GM19438 (cell line): ENCODE results near the gene HIVEP3.

ENCODE experiments used
- ATAC-seq: cut with Tn5 transposase; IDR thresholded peaks from one replicate; pipeline ENCODE4 v1.9.1; 2021; ENCODE audit warnings: low read depth; ENCODE audit not compliant: unreplicated experiment

The HIVEP3 gene

DNA sequence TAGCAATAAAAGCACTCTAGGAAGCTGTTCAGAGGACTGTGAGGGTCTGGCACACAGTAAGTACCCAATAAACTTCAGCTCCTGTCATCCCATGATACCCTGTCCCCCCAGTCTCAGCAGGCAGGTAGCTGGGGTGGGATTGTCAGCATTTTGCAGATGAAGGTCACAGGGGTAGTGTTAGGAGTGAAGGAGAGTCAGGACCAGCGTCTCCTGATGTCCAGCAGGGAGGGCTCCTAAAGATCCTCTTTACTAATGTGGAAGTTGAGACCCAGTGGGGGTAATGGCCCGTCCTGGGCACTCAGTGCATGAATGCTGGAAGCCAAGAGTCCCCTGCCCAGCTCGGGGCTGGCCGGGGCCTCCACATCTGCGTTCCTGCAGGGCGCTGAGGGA, 402.9 kb downstream of the HIVEP3 start:
- no peak for ATAC-seq

DNA sequence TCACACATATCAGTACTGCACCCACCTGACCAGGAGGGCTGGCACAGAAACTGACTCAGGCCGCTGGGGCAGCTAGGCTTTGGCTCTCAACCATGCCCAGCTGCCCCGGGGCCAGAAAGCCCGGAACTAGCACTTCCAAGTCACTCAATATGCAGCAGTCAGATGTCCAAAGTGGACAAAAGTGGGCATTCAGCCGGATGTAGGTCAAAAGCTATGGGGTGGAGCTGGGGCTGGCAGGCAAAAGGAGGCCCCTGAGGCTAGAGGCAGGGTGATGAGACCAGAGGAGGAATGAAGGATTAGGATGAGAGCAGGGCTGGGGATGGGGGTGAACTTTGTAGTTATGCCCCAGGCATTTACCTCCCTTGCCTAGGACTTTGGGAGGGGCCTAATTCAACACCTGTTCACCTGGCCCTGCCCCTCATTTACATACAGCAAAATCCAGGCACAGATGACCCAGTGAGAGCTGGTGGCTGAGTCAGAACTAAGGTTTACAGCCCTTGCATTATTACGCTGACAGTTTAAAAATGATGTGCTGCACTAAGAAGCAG, 403.5 kb downstream of the HIVEP3 start:
- no peak for ATAC-seq

DNA sequence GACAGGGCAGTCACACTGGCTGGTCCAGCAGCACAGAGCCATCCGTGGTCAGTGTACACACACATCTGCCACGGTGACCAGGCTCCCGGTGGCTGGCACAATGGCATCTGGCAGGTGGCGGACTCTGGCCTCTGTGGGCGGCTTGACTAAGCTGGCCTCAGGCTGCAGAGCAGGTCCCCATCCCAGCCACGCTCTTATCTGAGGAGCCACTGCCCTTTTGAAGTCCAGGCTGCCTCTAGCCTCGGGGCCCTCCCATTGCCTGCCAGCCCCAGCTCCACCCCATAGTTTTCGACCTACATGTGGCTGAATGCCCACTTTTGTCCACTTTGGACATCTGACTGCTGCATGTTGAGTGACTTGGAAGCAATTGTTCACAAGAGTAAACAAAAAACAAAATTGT, 404.3 kb downstream of the HIVEP3 start:
- ATAC-seq = no peak

DNA sequence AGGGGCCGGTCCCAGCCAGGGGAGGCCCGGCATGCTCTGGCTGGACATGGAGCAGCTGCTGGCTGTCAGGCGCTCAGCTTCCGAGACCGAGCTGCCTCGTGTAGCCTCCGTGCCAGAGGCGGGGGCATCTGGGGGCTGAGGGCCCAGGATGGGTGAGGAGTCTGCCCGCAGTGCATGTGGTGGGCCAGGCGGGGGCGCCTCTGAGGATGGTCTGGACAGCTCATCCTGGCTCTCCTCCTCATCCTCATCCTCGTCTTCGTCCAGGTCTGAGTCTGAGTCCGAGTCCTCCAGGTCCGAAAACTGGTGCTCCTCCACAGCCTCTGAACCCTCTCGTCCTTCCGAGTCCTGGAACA, 405.4 kb downstream of the HIVEP3 start:
- ATAC-seq = no peak

DNA sequence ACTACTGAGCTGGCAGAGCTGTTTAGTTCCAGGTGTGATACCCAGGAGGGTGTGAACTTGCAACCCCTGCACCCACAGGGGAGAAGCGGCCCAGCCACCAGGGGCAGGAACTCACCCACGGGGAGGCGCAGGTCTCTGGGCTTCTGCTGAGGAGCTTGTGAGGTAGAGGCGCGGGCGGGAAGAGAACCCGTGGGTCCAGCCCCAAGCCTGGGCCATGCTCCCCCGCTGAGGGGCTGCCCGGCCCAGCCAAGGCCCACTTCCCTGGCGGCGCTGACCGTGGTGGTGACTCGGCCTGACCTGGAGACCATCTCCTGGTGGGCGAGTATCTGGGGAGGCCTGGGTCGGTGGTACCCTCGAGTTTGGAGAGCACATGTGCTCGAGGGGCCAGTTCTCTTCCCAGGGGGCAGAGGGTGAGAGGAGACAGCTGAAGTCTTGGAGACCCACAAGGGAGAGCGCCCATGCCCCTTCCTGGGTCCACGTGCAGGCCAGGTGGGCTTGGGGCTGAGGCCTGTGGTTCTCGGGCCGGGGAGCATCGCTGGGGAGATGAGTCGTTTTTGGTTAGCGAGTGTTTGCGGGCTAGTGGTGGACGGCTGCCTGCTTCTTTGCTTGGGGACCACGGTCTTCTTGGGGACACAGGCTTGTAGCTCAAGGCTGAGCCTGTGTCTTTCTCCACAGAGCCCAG, 405.9 kb downstream of the HIVEP3 start:
- ATAC-seq = no peak

DNA sequence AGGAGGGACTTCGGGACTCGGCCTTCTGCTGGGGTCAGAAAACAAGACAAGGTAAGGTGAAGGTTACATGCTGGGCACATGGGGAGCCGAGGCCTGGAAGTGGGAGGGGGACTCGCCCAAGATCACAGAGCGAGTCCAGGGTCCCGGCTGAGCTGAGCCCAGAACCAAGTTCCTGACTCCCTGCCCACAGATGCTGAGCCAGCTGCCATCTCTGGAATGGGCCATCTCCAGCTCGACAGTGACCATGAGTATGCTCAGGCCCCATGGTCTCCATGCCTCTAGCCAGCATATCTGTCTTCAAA, 407.5 kb downstream of the HIVEP3 start:
- no peak for ATAC-seq

DNA sequence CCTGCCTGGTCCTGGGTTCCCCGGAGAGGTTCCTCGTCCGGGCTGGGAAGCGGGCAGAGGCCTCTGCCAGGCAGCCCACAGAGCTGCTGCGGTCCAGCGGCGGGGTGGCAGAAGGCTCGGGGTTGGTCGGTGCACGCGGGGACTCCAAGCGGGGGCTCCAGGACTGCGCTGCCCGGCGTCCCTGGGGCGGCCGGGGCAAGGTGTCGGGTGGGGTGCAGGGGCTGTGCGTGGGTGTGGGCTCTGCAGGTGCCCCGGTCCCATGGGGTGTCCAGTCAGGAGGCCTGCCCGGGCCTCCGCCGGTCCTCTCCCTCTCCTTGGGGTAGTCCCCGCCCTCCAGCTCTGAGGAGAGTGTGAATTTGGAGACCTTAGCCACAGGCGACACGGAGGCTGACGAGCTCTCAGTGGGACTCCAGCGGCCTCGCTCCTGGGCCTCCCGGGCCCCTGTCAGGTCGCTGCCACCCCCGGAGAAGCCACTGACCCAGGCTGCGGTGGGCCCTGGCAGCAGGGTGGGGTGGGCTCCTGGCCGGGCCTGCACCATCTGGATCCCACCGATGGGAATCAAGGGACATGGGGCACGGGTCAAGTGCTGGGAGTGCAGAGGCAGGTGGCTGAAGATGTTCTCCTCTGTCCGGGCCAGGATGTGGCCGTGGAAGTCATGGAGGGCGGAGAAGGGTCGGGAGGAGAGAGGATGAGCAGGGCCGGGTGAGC, 408.0 kb downstream of the HIVEP3 start:
- no peak for ATAC-seq

DNA sequence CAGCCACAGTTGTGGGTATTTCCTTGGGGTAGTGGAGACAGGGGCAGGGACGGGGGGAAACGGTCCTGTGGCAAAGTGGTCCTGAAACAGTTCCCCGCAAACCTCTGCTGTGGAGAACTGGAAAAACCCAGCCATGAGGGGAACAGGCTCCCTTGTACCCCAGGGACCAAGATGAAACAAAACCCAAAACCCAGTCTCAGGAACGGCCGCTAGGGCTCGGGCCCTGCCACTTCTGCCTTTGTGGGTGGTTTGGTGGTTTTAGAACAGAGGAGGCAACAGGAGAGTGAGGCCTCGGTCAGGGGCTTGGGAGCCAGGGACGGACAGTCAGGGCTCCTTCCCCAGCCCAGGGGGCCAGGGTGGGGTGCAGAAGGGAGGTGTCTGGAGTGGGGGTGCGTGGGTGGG, 409.5 kb downstream of the HIVEP3 start:
- no peak for ATAC-seq

DNA sequence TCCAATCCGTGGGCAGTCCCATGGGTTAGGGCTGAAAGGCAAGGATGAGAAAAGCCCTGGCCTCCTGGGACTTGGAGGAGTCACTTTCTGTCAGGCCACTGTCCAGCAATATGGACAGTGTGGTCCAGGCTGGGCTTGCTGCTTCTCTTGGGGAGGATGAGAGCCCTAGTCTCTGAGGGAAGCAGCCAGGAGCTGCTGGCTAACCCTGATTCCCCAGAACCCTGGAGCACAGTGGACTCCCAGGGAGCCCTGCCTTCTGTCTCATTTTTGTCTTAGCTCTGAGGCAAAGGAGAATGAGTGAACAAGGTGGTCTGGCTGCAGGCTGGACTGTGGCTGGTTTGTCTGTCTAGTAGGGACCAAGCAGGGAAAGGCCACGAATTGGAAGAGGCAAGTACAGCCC, 410.4 kb downstream of the HIVEP3 start:
- no peak for ATAC-seq

DNA sequence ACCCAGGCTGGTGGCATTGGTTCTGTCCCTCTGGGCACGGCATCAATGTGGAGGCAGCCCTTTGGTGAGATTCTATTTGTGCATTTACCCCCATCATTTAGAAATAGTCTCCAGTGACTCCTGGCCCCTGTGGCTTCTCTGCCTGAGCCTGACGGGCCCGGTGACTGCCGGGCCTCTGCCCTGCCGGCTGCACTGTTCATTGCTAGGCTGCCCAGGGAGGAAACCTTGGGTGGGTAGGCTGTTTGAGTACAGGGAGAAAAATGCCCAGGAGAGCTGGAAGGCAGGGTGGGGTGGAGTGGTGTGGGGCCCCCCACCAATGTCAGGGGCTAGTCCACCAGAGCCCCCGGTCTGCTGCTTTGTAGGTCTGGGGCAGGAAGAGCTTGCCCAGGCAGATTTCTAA, 410.9 kb downstream of the HIVEP3 start:
- no peak for ATAC-seq

DNA sequence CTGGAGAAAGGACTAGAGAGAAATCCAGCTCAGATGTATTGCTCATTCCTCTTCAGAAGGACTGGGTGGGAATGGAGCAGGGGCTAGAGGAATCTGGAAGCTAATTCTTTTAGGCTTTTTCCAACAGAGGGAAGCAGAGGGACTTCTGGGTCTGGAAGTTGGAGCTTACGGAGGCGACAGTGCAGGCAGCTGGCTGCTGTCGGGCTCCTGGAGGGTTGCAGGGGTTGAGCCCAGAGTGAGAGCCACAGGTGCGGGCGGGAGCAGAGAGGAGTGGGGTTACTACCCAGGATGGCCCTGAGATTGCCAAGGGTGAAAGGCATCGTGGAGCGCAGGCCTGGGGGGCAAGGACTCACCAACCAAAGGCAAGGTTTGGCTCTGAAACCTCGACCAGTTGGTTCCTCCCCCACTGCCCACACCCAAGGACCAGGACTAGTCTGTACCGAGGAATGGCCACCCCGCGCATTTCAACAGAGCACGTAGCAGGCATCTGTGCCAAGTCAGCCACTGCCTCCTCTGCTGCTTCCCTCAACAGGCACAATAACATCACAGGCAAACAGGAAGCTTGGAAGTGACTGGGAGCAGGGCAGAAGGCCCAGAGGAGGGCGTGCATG, 411.5 kb downstream of the HIVEP3 start:
- no peak for ATAC-seq

DNA sequence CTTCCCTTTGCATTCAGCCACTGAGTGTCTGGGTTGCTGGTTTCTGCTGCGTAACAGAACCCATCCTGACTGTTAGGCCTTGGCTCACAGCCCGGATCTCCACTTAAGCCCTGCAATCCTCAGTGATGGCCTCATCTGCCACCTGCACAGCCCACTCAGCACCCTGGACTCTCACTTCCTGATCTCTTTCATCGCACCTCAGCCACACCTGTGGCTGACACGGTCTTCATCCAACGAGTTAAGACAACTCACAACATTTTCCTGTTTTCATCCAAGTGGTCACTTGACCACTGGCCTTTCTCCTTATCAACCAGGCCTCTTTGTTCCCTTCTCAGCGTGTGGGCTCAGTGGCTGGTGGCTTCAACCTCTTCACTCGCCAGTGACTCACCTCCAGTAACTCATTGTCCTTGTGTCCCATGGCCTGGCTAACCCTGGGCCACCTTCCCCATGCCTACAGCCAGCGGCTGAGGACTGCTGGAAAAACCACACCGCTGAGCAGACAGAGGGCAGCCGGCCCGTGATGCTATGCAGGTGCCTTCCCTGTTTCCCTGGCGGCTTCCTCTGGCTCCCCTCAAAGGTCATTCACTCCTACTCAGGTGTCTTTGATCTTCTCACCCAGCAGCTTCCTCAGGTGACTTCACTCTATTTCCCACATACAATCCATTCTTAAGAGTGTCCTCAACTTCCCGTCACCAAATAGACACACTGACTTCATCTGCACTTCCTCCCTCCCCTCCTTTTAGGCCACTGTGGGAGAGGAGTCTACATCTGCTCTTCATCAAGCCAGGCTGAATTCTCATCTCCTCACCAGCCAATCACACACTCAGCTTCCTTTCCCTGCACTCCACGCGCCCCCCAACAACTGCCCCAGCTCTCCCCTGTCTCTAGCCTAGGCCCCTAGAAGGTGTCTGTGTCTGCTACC, 414.3 kb downstream of the HIVEP3 start:
- no peak for ATAC-seq

DNA sequence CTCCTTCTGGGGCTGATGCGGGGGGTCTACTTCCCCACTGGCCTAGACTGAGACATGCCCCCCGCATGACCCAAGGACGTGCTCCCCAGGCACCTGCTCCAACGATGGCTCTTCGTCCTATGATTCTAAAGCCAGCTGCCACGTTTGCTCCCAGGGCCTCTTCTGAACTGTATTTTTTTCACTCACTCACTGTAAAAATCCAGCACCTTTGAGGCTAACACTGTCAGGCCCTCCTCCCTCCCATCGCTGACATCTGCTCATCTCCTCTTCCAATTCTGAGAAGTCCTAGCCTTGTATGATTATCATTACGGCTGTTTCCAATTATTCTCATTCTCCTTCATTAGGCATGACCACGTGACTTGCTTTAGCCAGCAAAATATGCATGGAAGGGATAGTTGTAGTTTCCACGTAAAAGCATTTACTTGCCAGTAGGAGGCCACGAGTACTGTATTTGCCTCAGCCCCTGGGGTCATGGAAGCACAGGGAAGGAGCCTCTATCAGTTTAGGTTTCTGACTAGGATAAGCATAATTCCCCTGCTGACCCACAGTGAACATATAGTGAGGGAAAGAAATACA, 415.1 kb downstream of the HIVEP3 start:
- no peak for ATAC-seq

DNA sequence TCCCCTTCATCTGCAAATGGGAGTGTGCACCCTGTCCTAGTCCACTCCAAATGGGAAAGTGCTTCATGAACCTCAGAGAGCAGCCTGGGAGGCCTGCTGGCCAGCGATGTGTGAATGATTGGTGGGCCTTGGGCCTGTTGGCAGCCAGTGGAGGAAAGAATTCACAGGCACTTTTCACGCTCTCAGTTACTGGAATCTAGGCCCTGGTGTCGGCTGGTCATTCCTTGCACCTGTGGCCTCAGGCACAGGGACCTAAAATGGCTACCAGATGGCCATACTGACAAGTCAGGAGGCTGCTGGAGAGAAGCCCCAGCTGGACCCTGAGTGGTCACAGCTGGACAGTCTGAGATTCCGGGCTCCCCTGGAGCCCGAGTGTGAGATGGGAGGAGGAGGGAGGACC, 415.8 kb downstream of the HIVEP3 start:
- ATAC-seq = no peak

DNA sequence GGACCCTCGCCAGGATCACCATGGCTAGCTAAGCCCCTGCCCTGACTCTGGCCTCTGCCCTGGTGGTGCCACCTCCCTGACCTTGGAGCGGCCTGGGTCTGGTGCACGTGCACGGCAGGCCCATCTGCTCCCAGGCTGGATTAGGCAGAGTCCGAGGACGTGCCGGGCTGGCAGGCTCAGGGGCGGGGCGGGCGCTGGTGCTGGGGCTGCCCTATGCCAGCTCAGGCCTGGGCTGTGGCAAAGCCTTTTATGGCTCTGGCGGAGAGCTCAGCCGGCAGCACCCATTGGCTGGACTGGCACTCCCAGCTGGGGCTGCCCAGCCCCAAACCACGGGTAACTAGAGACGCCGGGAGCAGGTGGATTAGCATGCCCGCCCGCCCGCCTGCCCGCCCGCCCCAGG, 417.1 kb downstream of the HIVEP3 start:
- ATAC-seq = no peak

DNA sequence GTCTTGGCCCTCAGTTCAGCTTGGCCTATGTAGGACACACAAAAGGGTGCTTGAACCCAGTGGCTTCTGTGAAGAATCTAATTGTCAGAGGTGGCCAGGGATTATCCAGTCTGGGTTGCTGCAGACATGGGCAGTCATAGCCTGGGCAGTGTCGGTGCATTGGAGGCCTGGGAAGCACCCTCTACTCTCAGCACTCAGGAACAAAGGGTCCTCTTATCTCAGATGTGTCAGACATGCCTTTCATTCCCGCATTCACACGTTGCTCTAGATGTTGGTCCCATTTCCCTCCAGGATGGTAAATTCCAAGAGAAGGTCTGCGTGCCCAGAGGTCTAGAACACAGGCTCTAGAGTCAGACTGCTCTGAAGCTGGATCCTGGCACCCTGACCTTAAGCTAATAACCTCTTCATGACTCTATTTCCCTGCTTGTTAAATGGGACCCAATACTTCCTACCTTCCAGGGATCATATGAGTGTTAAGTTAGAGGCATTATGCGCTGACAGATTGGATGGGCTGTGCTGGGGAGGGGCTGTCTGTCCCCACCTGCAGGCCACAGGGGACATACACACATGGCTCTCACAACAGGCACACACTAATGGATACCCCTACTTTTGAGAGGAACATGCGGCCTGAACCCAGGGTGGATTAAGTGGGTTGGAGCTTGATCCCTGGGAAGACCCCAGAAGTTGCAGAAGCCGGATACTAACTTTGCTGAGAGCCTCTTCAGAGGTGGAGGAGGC, 417.8 kb downstream of the HIVEP3 start:
- ATAC-seq = no peak

DNA sequence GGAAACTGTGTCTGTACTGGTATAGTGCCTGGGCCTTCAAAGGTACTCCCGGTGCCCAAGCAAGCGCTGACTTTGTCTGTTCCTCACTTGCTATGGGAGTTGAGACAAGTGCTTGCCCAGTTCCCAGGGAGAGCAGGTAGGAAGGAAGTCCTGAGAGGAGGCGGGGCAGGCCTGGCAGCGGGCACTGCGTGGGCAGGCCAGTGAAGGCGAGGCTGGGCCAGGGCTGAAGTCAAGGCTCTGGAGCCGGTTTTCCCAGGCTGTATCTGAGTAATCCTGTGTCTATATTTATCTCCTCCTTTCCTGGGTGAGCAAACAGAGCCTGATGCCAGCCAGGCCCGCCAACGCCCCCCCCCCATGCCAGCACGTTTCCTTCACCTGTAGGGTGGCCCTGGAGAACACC, 418.3 kb downstream of the HIVEP3 start:
- ATAC-seq = no peak

DNA sequence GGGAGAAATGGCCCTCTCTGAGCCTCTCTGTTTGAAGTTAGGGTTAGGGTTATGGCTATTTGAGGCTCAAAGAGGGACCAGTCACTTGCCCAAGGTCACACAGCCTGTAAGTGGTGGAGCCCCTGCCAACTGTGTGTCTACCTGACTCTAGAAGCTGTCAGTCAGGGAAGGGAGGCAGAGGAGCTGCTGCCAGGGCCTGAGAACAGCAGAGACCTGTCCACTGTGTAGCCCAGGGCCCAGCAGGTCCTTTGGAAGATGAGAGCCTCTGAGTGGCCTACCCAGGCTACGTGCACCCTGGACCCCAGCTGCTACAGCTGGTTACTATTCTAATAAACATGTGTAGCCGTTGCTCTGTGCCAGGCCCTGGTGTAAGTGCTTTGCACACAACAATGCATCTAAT, 419.1 kb downstream of the HIVEP3 start:
- no peak for ATAC-seq

DNA sequence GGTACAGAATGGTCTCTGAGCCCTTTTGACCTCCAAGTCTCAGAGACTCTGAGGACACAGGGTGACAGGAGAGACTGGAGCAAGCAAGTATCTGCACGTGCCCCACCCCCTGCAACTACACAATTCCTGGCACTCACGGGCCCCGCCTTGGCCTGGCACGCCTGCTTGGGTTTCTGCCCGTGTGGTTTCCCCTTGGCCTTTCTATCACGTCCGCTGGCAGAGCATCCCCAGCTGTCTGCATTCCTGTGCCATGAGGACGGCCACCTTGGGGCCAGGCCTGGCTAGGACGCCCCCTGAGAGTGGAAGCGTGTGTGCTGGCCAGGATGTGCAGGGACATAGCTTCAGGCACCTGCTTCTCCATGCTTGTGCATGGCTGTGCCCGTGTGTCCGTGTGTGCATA, 419.9 kb downstream of the HIVEP3 start:
- no peak for ATAC-seq

DNA sequence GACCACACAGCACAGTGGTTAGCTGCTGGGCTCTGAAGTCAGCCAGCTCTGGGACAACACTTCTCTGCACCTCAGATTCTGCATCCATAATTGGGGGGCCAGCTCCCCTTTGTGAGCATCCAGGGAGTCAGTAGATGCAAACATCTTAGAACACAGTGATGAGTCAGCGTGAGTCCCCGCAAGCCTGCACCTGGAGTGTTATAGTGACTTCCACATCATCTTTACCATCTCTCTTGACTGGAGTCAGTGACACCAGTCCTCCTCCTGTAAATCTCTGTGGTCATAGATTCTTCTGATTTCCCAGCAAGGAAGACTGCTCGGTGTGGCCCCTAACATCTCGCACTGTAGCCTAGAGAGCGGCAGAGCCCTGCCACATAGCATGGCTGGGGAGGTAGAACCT, 420.3 kb downstream of the HIVEP3 start:
- no peak for ATAC-seq
